HG02623 (cell line): ENCODE results near the gene SDHD.

Experiments used
- ATAC-seq: cut with Tn5 transposase; IDR thresholded peaks from one replicate; pipeline ENCODE4 v1.9.1; 2021; ENCODE audit warnings: moderate library complexity; ENCODE audit not compliant: unreplicated experiment

Gene SDHD

GRCh38 chr11:112100462-112100861 lies 13.8 kb downstream of the SDHD start:
- no peak for ATAC-seq

GRCh38 chr11:112103446-112103845 lies 16.8 kb downstream of the SDHD start:
- no peak for ATAC-seq

- ATAC-seq = no peak
Observed at GRCh38 chr11:112106070-112106469, 19.4 kb downstream of the SDHD start.

GRCh38 chr11:112113539-112114457 lies 27.1 kb downstream of the SDHD start:
- no peak for ATAC-seq

DNA sequence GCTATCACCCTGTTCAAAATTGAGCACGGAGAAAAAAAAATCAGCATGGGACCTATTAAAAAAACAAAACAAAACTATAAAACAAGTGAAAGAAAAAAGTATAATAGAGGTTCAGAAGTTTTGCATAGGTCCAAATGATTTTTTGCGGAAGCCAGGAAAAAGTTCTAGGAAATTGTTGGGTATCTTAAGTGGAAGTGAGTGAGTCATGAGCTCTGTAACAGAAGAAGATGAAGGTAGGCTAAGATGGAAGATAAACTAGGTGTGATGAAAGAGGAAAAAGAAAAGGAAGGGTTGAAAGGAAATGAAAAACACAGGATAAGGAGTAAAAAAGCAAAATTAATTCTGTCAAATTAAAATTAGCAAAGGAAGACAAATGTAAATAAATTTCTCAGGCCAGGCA lies 27.8 kb downstream of the SDHD start:
- no peak for ATAC-seq

DNA sequence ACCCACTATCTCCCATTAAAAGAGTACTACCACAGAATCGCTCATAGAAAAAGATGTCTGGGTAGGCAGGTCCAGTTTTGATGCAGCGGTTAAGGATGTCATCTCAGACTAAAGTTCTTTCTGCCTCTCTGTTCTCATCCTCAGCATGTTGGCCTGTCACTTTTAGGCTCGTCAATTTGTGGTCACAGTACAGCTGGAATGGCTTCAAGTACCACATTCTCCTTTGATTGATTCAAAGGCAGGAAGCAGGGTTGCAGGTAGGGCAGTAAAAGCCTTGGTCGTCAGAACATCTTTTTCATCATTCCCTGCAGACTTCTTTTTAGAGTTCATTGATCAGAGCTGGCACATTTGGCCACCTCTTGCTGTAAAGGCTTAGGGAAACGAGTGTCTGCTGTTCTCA lies 28.7 kb downstream of the SDHD start:
- no peak for ATAC-seq

DNA sequence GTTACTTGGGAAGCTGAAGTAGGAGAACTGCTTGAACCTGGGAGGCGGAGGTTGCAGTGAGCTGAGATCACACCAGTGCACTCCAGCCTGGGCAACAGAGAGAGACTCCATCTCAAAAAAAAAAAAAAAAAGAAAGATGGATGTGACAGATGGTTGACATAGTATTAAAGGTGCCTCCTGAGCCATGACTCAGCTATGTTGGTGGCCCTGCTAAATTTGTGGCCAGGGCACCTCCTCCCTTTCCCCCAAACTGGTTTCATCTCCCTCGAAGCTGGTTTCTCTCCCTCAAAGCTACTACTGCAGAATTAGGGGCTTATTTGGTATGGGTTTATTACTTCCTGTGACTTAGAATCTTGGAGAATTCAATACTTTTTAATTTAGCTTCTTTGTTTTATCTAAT lies 31.5 kb downstream of the SDHD start:
- ATAC-seq = no peak

- ATAC-seq = no peak
Observed at GRCh38 chr11:112121981-112122615, 35.4 kb downstream of the SDHD start.

DNA sequence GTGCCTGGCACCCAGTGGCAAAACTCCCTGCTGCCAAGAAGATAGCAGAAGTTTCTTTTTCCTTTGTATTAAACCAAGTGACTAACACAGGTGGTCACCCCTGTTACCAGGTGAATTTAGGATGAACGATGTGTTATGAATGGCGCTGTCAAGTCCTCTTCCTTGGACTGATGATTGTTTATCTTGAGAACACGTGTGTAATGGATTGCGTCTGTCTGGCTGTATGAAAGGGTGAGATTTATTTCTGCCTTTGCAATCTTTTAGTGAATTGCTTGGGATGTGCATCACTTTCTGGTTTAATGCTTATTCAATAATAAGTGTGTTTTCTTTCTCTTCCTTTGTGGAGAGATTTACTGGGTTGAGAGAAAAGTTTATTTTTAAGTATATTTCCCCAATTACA lies 36.5 kb downstream of the SDHD start:
- ATAC-seq = no peak

GRCh38 chr11:112127056-112127455 lies 40.4 kb downstream of the SDHD start:
- no peak for ATAC-seq

- ATAC-seq = no peak
Observed at GRCh38 chr11:112128483-112129121, 41.9 kb downstream of the SDHD start.

GRCh38 chr11:112129656-112130055 lies 43.0 kb downstream of the SDHD start:
- ATAC-seq = no peak

DNA sequence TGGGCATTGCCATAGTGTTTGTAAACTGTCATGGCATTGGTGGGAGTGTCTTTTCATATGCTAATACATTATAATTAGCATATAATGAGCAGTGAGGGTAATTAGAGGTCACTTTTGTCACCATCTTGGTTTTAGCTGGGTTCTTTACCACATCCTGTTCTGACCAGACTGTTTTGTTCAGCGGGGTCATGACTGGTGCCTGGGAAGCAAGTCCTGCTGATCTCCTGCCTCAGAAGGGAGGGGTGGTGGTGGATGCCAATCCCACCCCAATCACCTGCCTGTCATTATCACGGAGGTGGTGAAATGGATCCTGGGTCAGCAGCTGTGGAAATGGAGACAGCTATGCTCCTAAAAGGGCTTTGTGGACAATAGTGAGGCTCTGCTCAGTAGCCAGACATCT lies 46.1 kb downstream of the SDHD start:
- no peak for ATAC-seq

GRCh38 chr11:112134473-112134872 lies 47.8 kb downstream of the SDHD start:
- no peak for ATAC-seq

DNA sequence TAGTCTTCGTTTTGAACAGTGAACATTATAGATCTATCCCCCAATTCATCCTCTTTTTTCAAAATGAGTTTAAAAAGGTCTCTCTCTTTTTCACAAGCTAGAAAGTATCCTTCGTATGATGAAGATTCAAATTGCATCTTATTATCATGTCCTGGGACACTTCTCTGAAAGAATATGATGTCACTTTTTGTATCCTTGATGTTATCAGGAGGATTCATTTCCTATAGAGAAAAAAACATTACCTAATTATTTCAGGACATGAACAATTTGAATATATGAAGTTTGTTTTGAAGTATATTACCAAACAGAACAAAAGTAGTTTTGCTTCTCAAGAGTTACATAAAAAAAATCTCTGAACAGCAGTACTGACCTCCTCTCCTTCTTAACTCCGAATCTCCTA lies 56.9 kb downstream of the SDHD start:
- no peak for ATAC-seq
